ENCODE data around the gene DPCD. TPM values are rescaled to one million over a fixed set of nuclear protein-coding genes. Genes with fewer than 3 reads are reported as not detected.

DPCD gene
- total RNA-seq: 5.4 and 6.4 TPM in 2 replicates

GRCh38 chr10:101587725-101588653, at the start of gene DPCD, which contains the start of gene POLL:
Gene DPCD, plus strand, starts transcription at chr10:101588321. Its CDS starts 16 bp downstream, at chr10:101588337.
Gene POLL, minus strand, starts transcription at chr10:101588257. Its CDS starts 897 bp downstream, at chr10:101587360.
- DNase-seq: peak; percentile 97
- Mint-ChIP-seq H3K27me3 (no peaks in the 10 kb centered on the region), H3K4me3 (peak within 1 kb of the TSS; percentile 95), H3K4me1 (peaks cover 18% of the 10 kb centered on the region), H3K9me3 (no peaks in the 10 kb centered on the region), H3K27ac (peak within 1 kb of the TSS; percentile 86), H3K36me3 (ENCODE audit: low read depth) (peaks cover 10% of the 10 kb centered on the region)
- intact Hi-C loops (cut with micrococcal nuclease): loop anchor here (1.0 to 5.0 kb wide), 3 partner anchors 104 to 235 kb away; partner anchors contain the start of gene NPM3

- intact Hi-C loops (cut with micrococcal nuclease): no loop called here
- no peak for DNase-seq
- Mint-ChIP-seq H3K4me3 (no peak overlapping the region), H3K27ac (no peak overlapping the region), H3K27me3 (no peaks in the 10 kb centered on the region), H3K4me1 (no peaks in the 10 kb centered on the region), H3K36me3 (ENCODE audit: low read depth) (peaks cover 11% of the 10 kb centered on the region), H3K9me3 (no peaks in the 10 kb centered on the region)
Measured at GRCh38 chr10:101538446-101538845, 49.7 kb upstream of the DPCD start.

GRCh38 chr10:101545898-101546297, 42.2 kb upstream of the DPCD start:
- no peaks in the 10 kb centered on the region for H3K9me3 Mint-ChIP-seq
- H3K27me3 Mint-ChIP-seq: no peaks in the 10 kb centered on the region
- no peak for DNase-seq
- no peak overlapping the region for H3K27ac Mint-ChIP-seq
- H3K36me3 Mint-ChIP-seq (ENCODE audit: low read depth): peaks cover 4% of the 10 kb centered on the region
- no peak overlapping the region for H3K4me3 Mint-ChIP-seq
- intact Hi-C loops (cut with micrococcal nuclease): no loop called here
- H3K4me1 Mint-ChIP-seq: no peaks in the 10 kb centered on the region

- peaks cover 11% of the 10 kb centered on the region for H3K36me3 Mint-ChIP-seq (ENCODE audit: low read depth)
- H3K27me3 Mint-ChIP-seq: no peaks in the 10 kb centered on the region
- H3K9me3 Mint-ChIP-seq: no peaks in the 10 kb centered on the region
- H3K27ac Mint-ChIP-seq: no peak overlapping the region
- DNase-seq: no peak
- intact Hi-C loops (cut with micrococcal nuclease): no loop called here
- H3K4me3 Mint-ChIP-seq: no peak overlapping the region
- H3K4me1 Mint-ChIP-seq: no peaks in the 10 kb centered on the region
Measured at GRCh38 chr10:101550965-101551364, 37.2 kb upstream of the DPCD start.

GRCh38 chr10:101552442-101552841, 35.7 kb upstream of the DPCD start:
- peaks cover 10% of the 10 kb centered on the region for H3K36me3 Mint-ChIP-seq (ENCODE audit: low read depth)
- intact Hi-C loops (cut with micrococcal nuclease): no loop called here
- no peaks in the 10 kb centered on the region for H3K4me1 Mint-ChIP-seq
- no peak overlapping the region for H3K4me3 Mint-ChIP-seq
- H3K27ac Mint-ChIP-seq: no peak overlapping the region
- DNase-seq: no peak
- no peaks in the 10 kb centered on the region for H3K27me3 Mint-ChIP-seq
- no peaks in the 10 kb centered on the region for H3K9me3 Mint-ChIP-seq

GRCh38 chr10:101557541-101557940, 30.6 kb upstream of the DPCD start:
- no peaks in the 10 kb centered on the region for H3K27me3 Mint-ChIP-seq
- H3K27ac Mint-ChIP-seq: peak overlapping the region; percentile 21
- H3K9me3 Mint-ChIP-seq: no peaks in the 10 kb centered on the region
- peaks cover 6% of the 10 kb centered on the region for H3K36me3 Mint-ChIP-seq (ENCODE audit: low read depth)
- peaks cover 13% of the 10 kb centered on the region for H3K4me1 Mint-ChIP-seq
- DNase-seq: no peak
- intact Hi-C loops (cut with micrococcal nuclease): no loop called here
- no peak overlapping the region for H3K4me3 Mint-ChIP-seq

- intact Hi-C loops (cut with micrococcal nuclease): no loop called here
- Mint-ChIP-seq H3K4me3 (peak overlapping the region; percentile 12), H3K27ac (peak overlapping the region; percentile 21), H3K9me3 (no peaks in the 10 kb centered on the region), H3K36me3 (ENCODE audit: low read depth) (peaks cover 4% of the 10 kb centered on the region), H3K4me1 (peaks cover 13% of the 10 kb centered on the region), H3K27me3 (no peaks in the 10 kb centered on the region)
- peak; percentile 74 for DNase-seq
Measured at GRCh38 chr10:101558204-101558603, 29.9 kb upstream of the DPCD start.

GRCh38 chr10:101558671-101559595, 29.2 kb upstream of the DPCD start:
- Mint-ChIP-seq H3K27me3 (no peaks in the 10 kb centered on the region), H3K9me3 (no peaks in the 10 kb centered on the region)
- intact Hi-C loops (cut with micrococcal nuclease): no loop called here

GRCh38 chr10:101559596-101560297, 28.4 kb upstream of the DPCD start:
- Mint-ChIP-seq H3K27ac (peak overlapping the region; percentile 48), H3K27me3 (peaks cover 3% of the 10 kb centered on the region), H3K4me3 (no peak overlapping the region), H3K4me1 (peaks cover 13% of the 10 kb centered on the region), H3K36me3 (ENCODE audit: low read depth) (peaks cover 4% of the 10 kb centered on the region), H3K9me3 (no peaks in the 10 kb centered on the region)
- DNase-seq: no peak
- intact Hi-C loops (cut with micrococcal nuclease): no loop called here

More at GRCh38 chr10:101558671-101559595, 29.2 kb upstream of the DPCD start:
- no peak for DNase-seq
- H3K36me3 Mint-ChIP-seq (ENCODE audit: low read depth): peaks cover 4% of the 10 kb centered on the region
- H3K27ac Mint-ChIP-seq: peak overlapping the region; percentile 25
- H3K4me1 Mint-ChIP-seq: peaks cover 13% of the 10 kb centered on the region
- H3K4me3 Mint-ChIP-seq: no peak overlapping the region

GRCh38 chr10:101560298-101561067, 27.6 kb upstream of the DPCD start:
- Mint-ChIP-seq H3K9me3 (no peaks in the 10 kb centered on the region), H3K27me3 (peaks cover 11% of the 10 kb centered on the region), H3K4me3 (no peak overlapping the region), H3K36me3 (ENCODE audit: low read depth) (peaks cover under 1% of the 10 kb centered on the region), H3K27ac (no peak overlapping the region), H3K4me1 (peaks cover 13% of the 10 kb centered on the region)
- intact Hi-C loops (cut with micrococcal nuclease): no loop called here
- DNase-seq: no peak

- DNase-seq: no peak
- Mint-ChIP-seq H3K27ac (no peak overlapping the region), H3K4me1 (peaks cover 16% of the 10 kb centered on the region), H3K9me3 (no peaks in the 10 kb centered on the region), H3K27me3 (peaks cover 18% of the 10 kb centered on the region), H3K4me3 (no peak overlapping the region), H3K36me3 (ENCODE audit: low read depth) (no peaks in the 10 kb centered on the region)
- intact Hi-C loops (cut with micrococcal nuclease): no loop called here
Measured at GRCh38 chr10:101561068-101561915, 26.8 kb upstream of the DPCD start.

- no peak for DNase-seq
- intact Hi-C loops (cut with micrococcal nuclease): no loop called here
- Mint-ChIP-seq H3K36me3 (ENCODE audit: low read depth) (no peaks in the 10 kb centered on the region), H3K4me3 (no peak overlapping the region), H3K9me3 (no peaks in the 10 kb centered on the region), H3K4me1 (peaks cover 20% of the 10 kb centered on the region), H3K27me3 (peaks cover 25% of the 10 kb centered on the region), H3K27ac (no peak overlapping the region)
Measured at GRCh38 chr10:101562231-101562630, 25.9 kb upstream of the DPCD start.

Data from activated CD4-positive, alpha-beta T cell treated with anti-CD3 and anti-CD28 coated beads, Interleukin-2, amount 10 ng/mL, durations not matched to agents 24 days and 14 days (primary cell).